ENCODE data around the gene NALCN.
"Not testable (repeated sequence)": the region's sequence is repeated elsewhere in the genome, so short reads cannot be mapped to it uniquely, and the experiment has no call there.

NALCN gene

GRCh38 chr13:101323601-101324000, 92.7 kb downstream of the NALCN start:
- no peak for TF ChIP-seq CTCF (conservative IDR thresholded peaks at IDR 0.05; ENCODE audit: low read depth, low read length)
- Histone ChIP-seq H3K27ac (no peak overlapping the region), H3K4me2 (no peak overlapping the region), H3K4me1 (ENCODE audit: low read depth, poor library complexity, severe bottlenecking) (no peaks in the 10 kb centered on the region), H3K79me2 (ENCODE audit: insufficient read depth, low read depth) (no peaks in the 10 kb centered on the region), H2AFZ (ENCODE audit: low read depth) (no peak overlapping the region), H3K9ac (no peak overlapping the region), H3K36me3 (ENCODE audit: insufficient read depth) (no peaks in the 10 kb centered on the region), H4K20me1 (ENCODE audit: insufficient read depth) (no peaks in the 10 kb centered on the region), H3K4me3 (IDR thresholded peaks at IDR 0.05; ENCODE audit: insufficient read depth, low read depth, low read length) (no peak overlapping the region), H3K27me3 (ENCODE audit: insufficient read depth, low read depth) (no peaks in the 10 kb centered on the region)

DNA sequence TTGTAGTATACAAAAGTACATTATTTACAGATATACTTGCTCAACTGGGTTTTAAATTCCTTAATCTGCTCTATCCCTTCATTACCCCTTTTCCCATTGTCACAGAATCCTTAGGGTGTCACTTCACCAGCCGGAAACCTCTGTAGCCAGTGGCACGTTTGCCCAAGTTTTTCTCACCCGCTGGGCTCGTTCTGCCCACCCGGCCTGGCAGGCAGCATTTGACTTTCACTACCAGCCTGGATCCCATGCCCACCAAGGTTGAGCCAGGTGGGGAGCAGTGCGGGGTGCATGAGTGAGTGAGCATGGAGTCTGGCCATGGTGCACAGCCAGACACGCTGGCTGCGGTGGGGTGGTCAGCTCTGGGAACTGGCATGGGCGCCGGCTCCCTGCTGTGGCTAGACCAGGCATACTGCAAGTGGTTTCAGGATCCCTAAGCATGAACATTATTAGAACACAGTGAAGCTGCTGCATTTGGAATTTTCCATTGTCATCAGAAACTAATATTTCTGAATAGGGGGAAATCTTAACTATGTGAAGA, 98.3 kb downstream of the NALCN start:
- H3K27ac ChIP-seq, result no peak overlapping the region
- no peaks in the 10 kb centered on the region for H3K79me2 ChIP-seq (ENCODE audit: insufficient read depth, low read depth)
- H4K20me1 ChIP-seq (ENCODE audit: insufficient read depth), result no peaks in the 10 kb centered on the region
- H3K4me2 ChIP-seq, result no peak overlapping the region
- no peaks in the 10 kb centered on the region for H3K36me3 ChIP-seq (ENCODE audit: insufficient read depth)
- no peak overlapping the region for H2AFZ ChIP-seq (ENCODE audit: low read depth)
- H3K9ac ChIP-seq, result no peak overlapping the region
- H3K27me3 ChIP-seq (ENCODE audit: insufficient read depth, low read depth), result no peaks in the 10 kb centered on the region
- no peaks in the 10 kb centered on the region for H3K4me1 ChIP-seq (ENCODE audit: low read depth, poor library complexity, severe bottlenecking)
- TF ChIP-seq CTCF (conservative IDR thresholded peaks at IDR 0.05; ENCODE audit: low read depth, low read length), result no peak
- H3K4me3 ChIP-seq (IDR thresholded peaks at IDR 0.05; ENCODE audit: insufficient read depth, low read depth, low read length), result no peak overlapping the region

- not testable (repeated sequence) for H3K27ac ChIP-seq; H3K4me1 ChIP-seq (ENCODE audit: low read depth, poor library complexity, severe bottlenecking); H3K27me3 ChIP-seq (ENCODE audit: insufficient read depth, low read depth); H3K4me2 ChIP-seq; H4K20me1 ChIP-seq (ENCODE audit: insufficient read depth); H3K79me2 ChIP-seq (ENCODE audit: insufficient read depth, low read depth); H2AFZ ChIP-seq (ENCODE audit: low read depth); H3K9ac ChIP-seq; H3K36me3 ChIP-seq (ENCODE audit: insufficient read depth); H3K4me3 ChIP-seq (IDR thresholded peaks at IDR 0.05; ENCODE audit: insufficient read depth, low read depth, low read length)
These were observed 102.8 kb downstream of the NALCN start for GRCh38 chr13:101313479-101313878.

- H2AFZ ChIP-seq (ENCODE audit: low read depth), result no peak overlapping the region
- no peaks in the 10 kb centered on the region for H3K36me3 ChIP-seq (ENCODE audit: insufficient read depth)
- no peak overlapping the region for H3K9ac ChIP-seq
- H3K79me2 ChIP-seq (ENCODE audit: insufficient read depth, low read depth), result no peaks in the 10 kb centered on the region
- H3K4me3 ChIP-seq (IDR thresholded peaks at IDR 0.05; ENCODE audit: insufficient read depth, low read depth, low read length), result no peak overlapping the region
- TF ChIP-seq CTCF (conservative IDR thresholded peaks at IDR 0.05; ENCODE audit: low read depth, low read length), result no peak
- H3K4me1 ChIP-seq (ENCODE audit: low read depth, poor library complexity, severe bottlenecking), result no peaks in the 10 kb centered on the region
- no peak overlapping the region for H3K4me2 ChIP-seq
- no peaks in the 10 kb centered on the region for H4K20me1 ChIP-seq (ENCODE audit: insufficient read depth)
- no peak overlapping the region for H3K27ac ChIP-seq
- no peaks in the 10 kb centered on the region for H3K27me3 ChIP-seq (ENCODE audit: insufficient read depth, low read depth)
These were observed 107.2 kb downstream of the NALCN start for GRCh38 chr13:101309014-101309619.

DNA sequence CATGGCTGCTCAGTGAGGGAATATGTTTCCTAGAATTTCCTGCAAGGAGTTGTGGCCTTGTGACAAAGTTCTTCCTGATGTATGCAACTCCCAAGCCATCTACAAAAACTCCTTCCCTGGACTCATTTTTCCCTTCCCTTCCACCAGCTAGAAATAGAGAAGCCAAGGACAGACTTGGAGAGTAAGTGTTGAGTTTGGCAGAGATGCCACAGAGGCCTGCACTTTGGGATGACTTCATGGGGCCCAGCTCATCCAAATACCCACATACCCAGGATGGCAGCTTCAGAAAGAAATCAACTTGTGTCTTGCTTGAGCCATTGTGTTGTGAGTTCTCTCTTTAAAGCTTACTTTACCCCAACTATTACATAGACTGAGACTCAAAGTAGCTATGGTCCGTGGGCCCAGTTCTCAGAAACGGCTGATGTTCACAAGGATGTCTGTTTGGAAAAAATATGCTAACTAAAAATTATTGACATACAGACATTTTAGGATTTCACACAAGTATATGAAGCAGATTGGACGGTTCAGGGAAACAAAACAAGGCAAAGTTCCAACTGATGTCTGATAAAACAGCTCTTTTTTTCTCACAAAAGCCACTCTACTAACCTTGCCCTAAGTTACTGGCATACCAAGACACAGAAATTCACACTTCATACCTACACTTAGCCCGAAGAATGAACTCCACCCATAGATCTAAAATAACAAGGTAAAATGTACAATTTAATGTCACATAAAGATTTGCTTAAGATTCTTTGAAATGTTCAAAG, 107.9 kb downstream of the NALCN start:
- Histone ChIP-seq H2AFZ (ENCODE audit: low read depth) (no peak overlapping the region), H3K9ac (no peak overlapping the region), H3K79me2 (ENCODE audit: insufficient read depth, low read depth) (no peaks in the 10 kb centered on the region), H3K4me2 (no peak overlapping the region), H4K20me1 (ENCODE audit: insufficient read depth) (no peaks in the 10 kb centered on the region), H3K4me3 (IDR thresholded peaks at IDR 0.05; ENCODE audit: insufficient read depth, low read depth, low read length) (no peak overlapping the region), H3K36me3 (ENCODE audit: insufficient read depth) (no peaks in the 10 kb centered on the region), H3K4me1 (ENCODE audit: low read depth, poor library complexity, severe bottlenecking) (no peaks in the 10 kb centered on the region), H3K27ac (no peak overlapping the region), H3K27me3 (ENCODE audit: insufficient read depth, low read depth) (no peaks in the 10 kb centered on the region)
- no peak for TF ChIP-seq CTCF (conservative IDR thresholded peaks at IDR 0.05; ENCODE audit: low read depth, low read length)

All from KMS-11 (cell line).